ENCODE data around the gene IL34.
"Not testable (repeated sequence)": the region's sequence is repeated elsewhere in the genome, so short reads cannot be mapped to it uniquely, and the experiment has no call there.

IL34 gene

DNA sequence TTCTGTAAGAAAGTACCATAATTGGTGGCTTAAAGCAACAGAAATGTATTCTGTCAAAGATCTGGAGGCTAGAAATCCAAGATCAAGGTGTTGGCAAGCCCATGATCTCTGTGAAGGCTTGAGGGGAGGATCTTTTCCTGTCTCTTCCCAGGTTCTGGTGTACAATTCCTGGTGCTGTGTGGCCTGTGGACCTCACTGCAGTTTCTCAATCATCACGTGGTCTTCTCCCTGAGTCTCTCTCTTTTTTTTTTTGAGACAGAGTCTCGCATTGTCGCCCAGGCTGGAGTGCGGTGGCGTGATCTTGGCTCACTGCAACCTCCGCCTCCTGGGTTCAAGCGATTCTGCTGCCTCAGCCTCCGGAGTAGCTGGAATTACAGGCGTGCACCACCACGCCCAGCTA lies 12.7 kb upstream of the IL34 start:
- not testable (repeated sequence) for H2BK5ac ChIP-seq (ENCODE audit: low read length); H3K27ac ChIP-seq (replicated peaks; ENCODE audit: low read length); H3K79me1 ChIP-seq (ENCODE audit: low read depth, low read length); H3K36me3 ChIP-seq (replicated peaks in 1 of 2; ENCODE audit: control insufficient read depth in 2 of 2, insufficient read depth in 2 of 2, low read length in 2 of 2); H2BK120ac ChIP-seq (ENCODE audit: low read depth, low read length); H3K9ac ChIP-seq (ENCODE audit: low read depth, low read length, poor library complexity); H2BK15ac ChIP-seq (ENCODE audit: low read length); H3K23ac ChIP-seq (ENCODE audit: low read depth, low read length, poor library complexity); H3K18ac ChIP-seq (ENCODE audit: low read length); H4K8ac ChIP-seq (ENCODE audit: low read depth, low read length); H2AFZ ChIP-seq (ENCODE audit: low read length); H2AK5ac ChIP-seq (ENCODE audit: low read depth, low read length); H3K4ac ChIP-seq (ENCODE audit: low read length); H2BK12ac ChIP-seq (ENCODE audit: low read length); H3K27me3 ChIP-seq (ENCODE audit: control insufficient read depth in 3 of 3, insufficient read depth in 3 of 3, low read depth in 1 of 3, low read length in 3 of 3); H4K91ac ChIP-seq (ENCODE audit: low read depth, low read length, poor library complexity); H3K4me2 ChIP-seq (ENCODE audit: insufficient read depth, low read length, poor library complexity, severe bottlenecking); DNase-seq (ENCODE audit: low spot score); H3K14ac ChIP-seq (ENCODE audit: low read length); H3K4me3 ChIP-seq (ENCODE audit: low read length in 2 of 2)
- no CpG with 5 or more reads among the region's 10 CpGs for WGBS, 2 donors (ENCODE audit: extremely low coverage in 2 of 2, insufficient read length in 2 of 2, insufficient replicate concordance in 1 of 2)
- Histone ChIP-seq H3K4me1 (ENCODE audit: control insufficient read depth in 2 of 2, insufficient read depth in 1 of 2, low read depth in 1 of 2, low read length in 2 of 2) (peaks cover 3 to 15% of the 10 kb centered on the region in 2 donors), H3K9me3 (replicated peaks in 1 of 2; ENCODE audit: control insufficient read depth in 2 of 2, insufficient read depth in 1 of 2, low read depth in 1 of 2, low read length in 2 of 2) (peaks cover 0 to 11% of the 10 kb centered on the region in 2 donors)

DNA sequence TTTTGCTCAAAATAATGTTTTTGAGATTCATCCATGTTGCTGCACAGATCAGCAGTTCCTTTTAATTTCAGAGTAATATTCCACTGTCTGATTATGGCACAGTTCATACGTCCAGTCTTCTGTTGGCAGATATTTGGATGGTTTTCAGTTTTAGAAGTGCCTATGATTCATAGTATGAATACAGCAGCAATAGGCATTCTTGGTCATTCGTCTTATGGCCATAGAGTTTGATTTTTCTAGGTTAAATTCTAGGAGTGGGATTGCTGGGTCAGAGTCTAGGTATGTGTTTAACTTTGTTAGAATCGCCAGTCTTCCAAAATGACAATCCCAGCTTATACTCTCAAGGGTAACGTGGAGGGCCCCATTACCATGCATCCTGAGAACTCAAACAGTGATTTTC lies 11.5 kb upstream of the IL34 start:
- no peak overlapping the region for H3K23ac ChIP-seq (ENCODE audit: low read depth, low read length, poor library complexity)
- H3K4me1 ChIP-seq (ENCODE audit: control insufficient read depth in 2 of 2, insufficient read depth in 1 of 2, low read depth in 1 of 2, low read length in 2 of 2) = peaks cover 5 to 24% of the 10 kb centered on the region in 2 donors
- no peak overlapping the region for H2BK12ac ChIP-seq (ENCODE audit: low read length)
- no peak overlapping the region for H2BK15ac ChIP-seq (ENCODE audit: low read length)
- no CpG with 5 or more reads among the region's 4 CpGs for WGBS, 2 donors (ENCODE audit: extremely low coverage in 2 of 2, insufficient read length in 2 of 2, insufficient replicate concordance in 1 of 2)
- no peak overlapping the region for H3K9ac ChIP-seq (ENCODE audit: low read depth, low read length, poor library complexity)
- no peak overlapping the region for H3K4ac ChIP-seq (ENCODE audit: low read length)
- H3K4me3 ChIP-seq (ENCODE audit: low read length in 2 of 2) = no peak overlapping the region
- H2BK5ac ChIP-seq (ENCODE audit: low read length) = no peak overlapping the region
- peaks cover 0 to 11% of the 10 kb centered on the region in 2 donors for H3K9me3 ChIP-seq (replicated peaks in 1 of 2; ENCODE audit: control insufficient read depth in 2 of 2, insufficient read depth in 1 of 2, low read depth in 1 of 2, low read length in 2 of 2)
- H3K36me3 ChIP-seq (replicated peaks in 1 of 2; ENCODE audit: control insufficient read depth in 2 of 2, insufficient read depth in 2 of 2, low read length in 2 of 2) = no peaks in the 10 kb centered on the region
- H2AK5ac ChIP-seq (ENCODE audit: low read depth, low read length) = no peak overlapping the region
- H4K8ac ChIP-seq (ENCODE audit: low read depth, low read length) = no peak overlapping the region
- H3K14ac ChIP-seq (ENCODE audit: low read length) = no peak overlapping the region
- no peaks in the 10 kb centered on the region for H3K27me3 ChIP-seq (ENCODE audit: control insufficient read depth in 3 of 3, insufficient read depth in 3 of 3, low read depth in 1 of 3, low read length in 3 of 3)
- no peak overlapping the region for H3K18ac ChIP-seq (ENCODE audit: low read length)
- H3K4me2 ChIP-seq (ENCODE audit: insufficient read depth, low read length, poor library complexity, severe bottlenecking) = no peak overlapping the region
- no peak for DNase-seq (ENCODE audit: low spot score)
- no peak overlapping the region for H4K91ac ChIP-seq (ENCODE audit: low read depth, low read length, poor library complexity)
- H3K27ac ChIP-seq (replicated peaks; ENCODE audit: low read length) = no peak overlapping the region
- H2BK120ac ChIP-seq (ENCODE audit: low read depth, low read length) = no peak overlapping the region
- no peaks in the 10 kb centered on the region for H3K79me1 ChIP-seq (ENCODE audit: low read depth, low read length)
- H2AFZ ChIP-seq (ENCODE audit: low read length) = no peak overlapping the region

DNA sequence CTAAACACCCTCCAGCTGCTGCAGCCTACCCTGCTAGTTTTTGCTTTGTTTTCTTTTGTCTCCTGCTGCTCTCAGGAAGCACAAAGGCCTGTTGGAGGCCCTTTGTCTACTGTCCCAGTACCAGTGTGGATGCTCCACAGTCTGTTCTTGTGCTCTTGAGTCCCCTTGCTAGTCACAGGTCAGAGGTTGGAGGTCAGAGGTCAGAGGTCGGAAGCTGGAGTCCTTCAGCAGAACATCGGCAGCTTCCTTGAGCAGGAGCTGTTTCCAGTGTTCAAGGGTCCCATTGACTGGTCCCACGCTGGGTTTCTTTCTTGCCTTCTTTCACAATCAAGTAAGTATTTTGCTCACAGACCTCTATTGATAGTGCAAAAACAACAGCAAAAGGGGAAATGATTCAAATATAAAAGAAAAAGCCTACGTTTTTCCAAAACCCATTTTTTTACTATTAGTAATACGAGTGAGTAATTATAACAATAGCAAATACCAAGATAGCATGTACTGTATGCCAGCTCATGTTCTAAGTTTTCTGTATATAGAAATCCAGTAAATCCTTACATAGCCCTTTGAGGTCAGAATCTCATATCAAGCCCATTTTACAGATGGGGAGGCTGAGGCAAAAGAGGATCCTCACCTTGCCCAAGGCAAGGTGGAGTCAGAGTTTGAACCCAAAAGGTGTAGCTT lies 10.9 kb upstream of the IL34 start:
- Histone ChIP-seq H3K18ac (ENCODE audit: low read length) (no peak overlapping the region), H3K9me3 (replicated peaks in 1 of 2; ENCODE audit: control insufficient read depth in 2 of 2, insufficient read depth in 1 of 2, low read depth in 1 of 2, low read length in 2 of 2) (peaks cover 0 to 11% of the 10 kb centered on the region in 2 donors), H3K27ac (replicated peaks; ENCODE audit: low read length) (no peak overlapping the region), H2BK15ac (ENCODE audit: low read length) (no peak overlapping the region), H2AK5ac (ENCODE audit: low read depth, low read length) (no peak overlapping the region), H2AFZ (ENCODE audit: low read length) (no peak overlapping the region), H3K14ac (ENCODE audit: low read length) (no peak overlapping the region), H3K9ac (ENCODE audit: low read depth, low read length, poor library complexity) (no peak overlapping the region), H3K4me1 (ENCODE audit: control insufficient read depth in 2 of 2, insufficient read depth in 1 of 2, low read depth in 1 of 2, low read length in 2 of 2) (peaks cover 5 to 24% of the 10 kb centered on the region in 2 donors), H3K36me3 (replicated peaks in 1 of 2; ENCODE audit: control insufficient read depth in 2 of 2, insufficient read depth in 2 of 2, low read length in 2 of 2) (no peaks in the 10 kb centered on the region), H2BK5ac (ENCODE audit: low read length) (no peak overlapping the region), H3K23ac (ENCODE audit: low read depth, low read length, poor library complexity) (no peak overlapping the region), H3K4me2 (ENCODE audit: insufficient read depth, low read length, poor library complexity, severe bottlenecking) (no peak overlapping the region), H4K91ac (ENCODE audit: low read depth, low read length, poor library complexity) (no peak overlapping the region), H3K79me1 (ENCODE audit: low read depth, low read length) (no peaks in the 10 kb centered on the region), H2BK120ac (ENCODE audit: low read depth, low read length) (no peak overlapping the region), H3K27me3 (ENCODE audit: control insufficient read depth in 3 of 3, insufficient read depth in 3 of 3, low read depth in 1 of 3, low read length in 3 of 3) (no peaks in the 10 kb centered on the region), H3K4me3 (ENCODE audit: low read length in 2 of 2) (no peak overlapping the region), H3K4ac (ENCODE audit: low read length) (no peak overlapping the region), H2BK12ac (ENCODE audit: low read length) (no peak overlapping the region), H4K8ac (ENCODE audit: low read depth, low read length) (no peak overlapping the region)
- WGBS, 2 donors (ENCODE audit: extremely low coverage in 2 of 2, insufficient read length in 2 of 2, insufficient replicate concordance in 1 of 2) = no CpG with 5 or more reads among the region's 5 CpGs
- peak; percentile 79 for DNase-seq (ENCODE audit: low spot score)

DNA sequence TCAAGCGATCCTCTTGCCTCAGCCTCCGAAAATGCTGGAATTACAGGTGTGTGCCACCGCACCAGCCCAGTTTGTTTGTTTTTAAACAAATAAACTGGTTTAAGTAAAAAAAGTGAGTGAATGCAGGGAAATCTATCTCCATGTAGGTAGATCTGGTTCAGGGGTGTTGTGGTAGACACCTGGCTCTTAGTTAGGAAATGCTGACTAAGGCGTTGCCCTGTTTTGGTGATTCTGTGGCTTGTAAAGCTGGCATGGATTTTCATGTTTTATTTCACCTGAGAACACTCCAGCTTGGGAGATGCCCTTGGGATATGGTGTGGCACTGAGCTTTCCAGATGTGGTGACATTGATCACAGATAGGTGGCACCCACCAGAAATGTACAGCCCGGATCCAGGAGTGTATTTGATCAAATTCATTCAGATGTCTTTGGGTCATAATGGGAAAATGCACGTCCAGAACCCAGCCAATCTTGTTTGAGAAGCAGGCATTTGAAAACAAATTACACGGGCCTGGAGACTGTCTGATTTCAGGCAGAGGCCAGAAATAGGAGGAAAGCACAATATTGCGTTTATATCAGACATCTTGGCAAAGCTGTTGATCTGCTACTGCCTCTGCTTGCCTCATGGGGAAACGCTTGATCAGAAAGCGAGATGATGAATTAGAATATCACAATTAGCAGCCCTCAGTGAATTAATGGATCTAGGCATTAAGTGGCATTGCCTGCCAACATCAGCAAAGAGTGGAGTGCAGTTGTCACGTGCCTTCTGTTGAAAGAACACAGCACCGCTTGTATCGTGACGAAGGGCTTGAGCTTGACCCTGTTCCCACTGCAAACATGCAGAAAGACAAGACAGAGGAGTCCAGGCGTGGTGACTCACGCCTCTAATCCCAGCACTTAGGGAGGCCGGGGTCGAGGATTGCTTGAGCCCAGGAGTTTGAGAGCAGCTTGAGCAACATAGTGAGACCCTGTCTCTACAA lies 7.3 kb upstream of the IL34 start:
- Histone ChIP-seq H3K9me3 (replicated peaks in 1 of 2; ENCODE audit: control insufficient read depth in 2 of 2, insufficient read depth in 1 of 2, low read depth in 1 of 2, low read length in 2 of 2) (no peaks in the 10 kb centered on the region), H3K27ac (replicated peaks; ENCODE audit: low read length) (no peak overlapping the region), H2AFZ (ENCODE audit: low read length) (peak overlapping the region; percentile 72), H2BK5ac (ENCODE audit: low read length) (no peak overlapping the region), H3K4me1 (ENCODE audit: control insufficient read depth in 2 of 2, insufficient read depth in 1 of 2, low read depth in 1 of 2, low read length in 2 of 2) (peaks cover 5 to 19% of the 10 kb centered on the region in 2 donors), H3K4ac (ENCODE audit: low read length) (no peak overlapping the region), H4K91ac (ENCODE audit: low read depth, low read length, poor library complexity) (no peak overlapping the region), H4K8ac (ENCODE audit: low read depth, low read length) (no peak overlapping the region), H2AK5ac (ENCODE audit: low read depth, low read length) (no peak overlapping the region), H2BK120ac (ENCODE audit: low read depth, low read length) (no peak overlapping the region), H3K27me3 (ENCODE audit: control insufficient read depth in 3 of 3, insufficient read depth in 3 of 3, low read depth in 1 of 3, low read length in 3 of 3) (no peaks in the 10 kb centered on the region), H3K9ac (ENCODE audit: low read depth, low read length, poor library complexity) (no peak overlapping the region), H3K18ac (ENCODE audit: low read length) (no peak overlapping the region), H2BK15ac (ENCODE audit: low read length) (no peak overlapping the region), H2BK12ac (ENCODE audit: low read length) (no peak overlapping the region), H3K79me1 (ENCODE audit: low read depth, low read length) (no peaks in the 10 kb centered on the region), H3K36me3 (replicated peaks in 1 of 2; ENCODE audit: control insufficient read depth in 2 of 2, insufficient read depth in 2 of 2, low read length in 2 of 2) (no peaks in the 10 kb centered on the region), H3K14ac (ENCODE audit: low read length) (no peak overlapping the region), H3K23ac (ENCODE audit: low read depth, low read length, poor library complexity) (no peak overlapping the region), H3K4me3 (ENCODE audit: low read length in 2 of 2) (no peak overlapping the region), H3K4me2 (ENCODE audit: insufficient read depth, low read length, poor library complexity, severe bottlenecking) (no peak overlapping the region)
- no peak for DNase-seq (ENCODE audit: low spot score)
- no CpG with 5 or more reads among the region's 18 CpGs for WGBS, 2 donors (ENCODE audit: extremely low coverage in 2 of 2, insufficient read length in 2 of 2, insufficient replicate concordance in 1 of 2)

All from neuronal stem cell (in vitro differentiated cells).